Left ventricle myocardium superior (tissue), 1 donor: ENCODE results near the gene METTL5. TPM values are rescaled to one million over a fixed set of nuclear protein-coding genes. Genes with fewer than 3 reads are reported as not detected.
A peak's percentile ranks its signal among the peaks of the same experiment; 100 is the strongest.

ENCODE experiments used
- ATAC-seq: fragments of 200-7000 bp; cut with Tn5 transposase; one replicate; pipeline ENCODE4 v1.9.1; 2020; ENCODE audit warnings: mild to moderate bottlenecking, moderate library complexity
- DNase-seq: peaks from one replicate; pipeline ENCODE4 v3.0.0-alpha.2; 2020
- intact Hi-C: fragments of 100-400 bp; cut with micrococcal nuclease; formaldehyde crosslinking; loops from one replicate; pipeline ENCODE4 v1.11.0; 2022
- total RNA-seq: library from RNA; stranded (reverse); fragmentation: NEBNext Ultra II Directional; extraction: Animal tissue kit (Norgen Biotek cat#: 25700); gene quantifications from one replicate; pipeline ENCODE4 v1.2.1, GENCODE V29; 2021
- donor health status: DM: no; HTN: yes; CAD: no; lungs with severe emphysema.

The METTL5 gene
- total RNA-seq, 1 donor from 2014 or later: 67.8 TPM

DNA sequence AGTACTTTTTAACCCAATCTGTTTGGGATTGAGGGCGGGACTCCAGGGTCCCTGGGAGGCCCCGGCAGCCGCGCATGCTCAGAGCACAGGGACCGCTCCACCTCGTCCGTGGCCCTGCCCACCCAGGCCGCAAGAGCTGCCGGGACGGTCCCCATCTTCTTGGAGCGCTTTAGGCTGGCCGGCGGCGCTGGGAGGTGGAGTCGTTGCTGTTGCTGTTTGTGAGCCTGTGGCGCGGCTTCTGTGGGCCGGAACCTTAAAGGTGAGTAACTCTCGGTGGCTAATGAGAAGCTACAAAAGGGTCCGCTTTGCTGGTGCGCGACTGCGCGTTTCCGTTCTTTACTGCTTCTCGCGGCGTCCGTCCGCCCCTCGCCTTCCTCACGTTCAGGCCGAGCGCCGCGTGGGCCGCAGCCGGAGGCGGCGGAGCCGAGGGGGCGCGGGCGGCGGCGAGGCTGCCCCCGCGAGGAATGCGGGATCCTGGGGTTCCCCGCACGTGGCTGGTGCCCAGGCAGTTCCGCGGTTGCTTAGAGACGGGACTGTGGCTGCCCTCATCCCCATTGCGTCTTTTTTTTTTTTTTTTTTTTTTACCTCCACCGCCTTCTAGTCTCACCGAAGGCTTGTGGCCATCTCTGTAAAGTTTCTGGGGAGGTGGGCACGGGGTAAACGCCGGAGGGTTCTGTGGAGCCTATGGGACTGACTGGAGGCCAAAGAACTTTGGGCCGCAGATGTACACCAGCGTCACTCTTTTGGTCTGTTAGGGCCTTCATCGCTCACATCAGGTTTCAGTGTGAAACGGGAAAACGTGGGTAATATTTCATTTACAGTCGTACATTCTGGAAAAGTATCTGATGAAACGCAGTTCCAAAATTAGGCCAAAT, 25.8 kb downstream of the METTL5 start, which contains the start of gene SSB:
SSB (plus strand) TSS at position 154 of the 875 bp plus-strand sequence. CDS start 2,090 bp downstream, outside the sequence.
- ATAC-seq (peak; percentile 100), DNase-seq (peak; percentile 96)
- intact Hi-C loops: no loop called here

DNA sequence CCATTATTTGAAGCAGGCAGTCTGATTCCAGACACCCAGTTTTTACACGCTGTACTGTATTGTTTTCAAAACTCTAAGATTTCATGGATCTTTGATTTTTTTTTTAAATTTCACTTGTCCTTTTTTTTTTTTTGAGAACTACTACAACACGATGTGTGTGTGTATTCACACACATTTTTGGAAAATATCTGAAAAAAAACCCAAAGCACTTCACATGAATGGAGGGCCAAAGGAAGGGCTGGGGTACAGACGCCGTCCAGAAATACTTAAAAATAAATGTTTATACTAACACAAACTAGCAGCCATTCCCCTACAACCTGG, 26.3 kb downstream of the METTL5 start:
- no peak for ATAC-seq
- intact Hi-C loops: no loop called here

DNA sequence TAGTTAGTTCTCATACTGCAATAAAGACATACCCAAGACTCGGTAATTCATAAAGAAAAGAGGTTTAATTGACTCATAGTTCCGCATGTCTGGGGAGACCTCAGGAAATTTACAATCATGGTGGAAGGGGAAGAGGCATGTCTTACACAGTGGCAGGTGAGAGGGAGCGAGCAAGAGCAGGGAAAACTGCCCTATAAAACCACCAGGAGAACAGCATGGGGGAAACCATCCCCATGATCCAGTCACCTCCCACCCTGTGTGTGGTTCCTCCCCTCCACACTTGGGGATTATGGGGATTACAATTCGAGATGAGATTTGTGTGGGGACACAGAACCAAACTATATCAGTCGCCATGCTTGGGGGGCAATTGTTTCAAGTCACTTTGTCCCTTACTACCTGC, 27.1 kb downstream of the METTL5 start:
- no peak for DNase-seq
- intact Hi-C loops: no loop called here
- no peak for ATAC-seq

More for the DNA sequence above, 26.3 kb downstream of the METTL5 start:
- no peak for DNase-seq

DNA sequence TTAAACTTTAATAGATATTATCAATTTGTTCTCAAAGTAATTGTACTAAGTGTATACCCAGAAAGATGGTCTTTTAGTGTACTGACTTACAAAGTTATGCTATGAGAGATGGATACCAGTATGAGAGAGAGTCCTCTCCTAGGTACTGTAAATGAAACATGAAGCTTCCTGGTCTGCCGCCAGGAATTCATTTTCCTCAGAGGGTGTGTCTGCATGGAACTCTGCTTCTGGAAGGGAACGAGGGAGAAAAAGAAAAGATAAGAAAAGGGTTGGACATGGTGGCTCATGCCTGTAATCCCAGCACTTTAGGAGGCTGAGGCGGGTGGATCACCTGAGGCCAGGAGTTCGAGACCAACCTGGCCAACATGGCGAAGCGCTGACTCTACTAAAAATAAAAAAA, 28.3 kb downstream of the METTL5 start:
- no peak for ATAC-seq

DNA sequence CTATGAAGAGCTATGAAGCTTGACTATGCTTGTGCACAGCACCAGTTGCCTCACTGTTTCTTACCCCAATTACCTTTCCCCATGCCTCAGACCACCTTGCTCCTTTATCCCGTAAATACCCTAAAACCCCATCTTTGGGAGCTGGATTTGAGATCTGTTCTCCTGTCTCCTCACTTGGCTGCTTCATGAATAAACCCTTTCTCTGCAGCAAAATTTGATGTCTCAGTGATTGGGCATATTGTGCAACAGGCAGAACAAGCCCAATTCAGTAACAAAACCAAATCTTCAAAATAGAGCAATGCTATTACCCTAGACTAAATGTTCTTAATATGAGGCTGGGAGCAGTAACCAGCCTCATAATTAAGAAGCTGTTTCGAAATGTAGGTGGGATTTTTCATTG, 29.5 kb downstream of the METTL5 start:
- DNase-seq (no peak), ATAC-seq (no peak)
- intact Hi-C loops: no loop called here

More for the DNA sequence above, 28.3 kb downstream of the METTL5 start:
- intact Hi-C loops: no loop called here
- no peak for DNase-seq

DNA sequence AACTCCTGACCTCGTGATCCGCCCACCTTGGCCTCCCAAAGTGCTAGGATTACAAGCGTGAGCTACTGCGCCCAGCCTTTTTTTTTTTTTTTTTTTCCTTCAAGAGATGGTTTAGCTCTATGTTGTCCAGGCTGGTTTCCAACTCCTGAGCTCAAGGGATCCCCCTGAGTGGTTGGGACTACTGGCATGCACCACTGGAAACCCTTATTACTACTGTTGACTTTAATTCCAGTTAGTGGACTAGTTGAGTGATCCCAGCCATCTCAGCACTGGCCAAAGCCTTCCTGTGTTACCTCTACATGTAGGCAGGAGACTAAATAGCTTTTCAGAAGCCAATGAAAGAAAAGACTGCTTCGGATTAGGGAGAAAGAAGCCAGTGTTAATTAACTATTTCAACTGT, 34.1 kb downstream of the METTL5 start:
- intact Hi-C loops: no loop called here
- DNase-seq (no peak), ATAC-seq (no peak)

DNA sequence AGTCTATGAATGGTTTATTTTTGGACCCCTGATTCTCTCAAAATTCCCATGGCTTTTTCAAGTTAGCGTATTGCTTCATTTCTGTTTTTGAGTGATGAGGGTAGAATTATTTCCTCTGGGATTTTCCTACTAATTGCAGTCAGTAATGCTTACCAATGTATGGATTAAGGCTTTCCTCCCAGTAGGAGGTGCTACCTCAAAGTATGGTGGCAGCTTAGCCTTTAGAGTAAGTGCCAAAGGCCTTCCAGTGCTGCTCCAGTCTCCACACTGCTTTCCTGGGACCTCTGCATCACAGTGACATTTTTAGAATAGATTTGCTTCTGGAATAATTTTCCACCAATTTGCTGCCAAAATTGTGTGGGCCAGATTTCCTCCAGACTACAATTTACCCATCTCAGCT, 42.2 kb downstream of the METTL5 start:
- ATAC-seq (no peak), DNase-seq (no peak)
- intact Hi-C loops: no loop called here

DNA sequence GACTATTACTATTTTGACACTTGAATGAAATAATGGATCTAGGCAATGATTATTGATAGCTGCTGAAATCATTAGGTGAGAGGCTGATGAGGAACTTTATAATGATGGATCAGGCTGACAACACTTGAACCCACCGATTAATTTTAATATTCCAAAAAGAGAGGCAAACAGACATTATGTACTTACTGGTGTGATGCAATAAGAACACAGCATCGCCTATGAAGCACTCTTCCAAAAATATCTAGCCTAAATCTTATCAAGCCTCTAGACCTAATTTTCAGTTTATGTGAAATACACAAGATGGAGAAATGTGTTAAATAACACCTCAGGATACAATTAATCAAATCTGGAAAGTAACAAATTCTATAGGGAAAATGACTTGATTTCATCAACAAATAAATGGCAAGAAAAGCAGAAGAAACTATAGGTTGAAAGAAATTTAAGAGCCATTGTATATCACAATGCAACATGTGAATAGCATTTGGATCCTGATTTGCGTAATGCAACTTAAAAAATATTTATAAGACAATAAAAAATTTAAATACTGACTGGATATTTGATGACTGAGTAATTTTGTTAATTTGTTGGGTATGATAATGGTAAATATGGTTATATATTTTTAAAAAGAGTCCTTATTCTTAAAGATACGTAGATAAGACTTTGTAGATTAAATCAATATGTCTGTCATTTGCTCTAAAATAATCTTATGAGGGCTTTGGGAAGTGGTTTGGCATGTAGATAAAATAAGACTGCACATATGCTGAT, 43.3 kb downstream of the METTL5 start:
- DNase-seq: no peak
- ATAC-seq: no peak
- intact Hi-C loops: no loop called here

DNA sequence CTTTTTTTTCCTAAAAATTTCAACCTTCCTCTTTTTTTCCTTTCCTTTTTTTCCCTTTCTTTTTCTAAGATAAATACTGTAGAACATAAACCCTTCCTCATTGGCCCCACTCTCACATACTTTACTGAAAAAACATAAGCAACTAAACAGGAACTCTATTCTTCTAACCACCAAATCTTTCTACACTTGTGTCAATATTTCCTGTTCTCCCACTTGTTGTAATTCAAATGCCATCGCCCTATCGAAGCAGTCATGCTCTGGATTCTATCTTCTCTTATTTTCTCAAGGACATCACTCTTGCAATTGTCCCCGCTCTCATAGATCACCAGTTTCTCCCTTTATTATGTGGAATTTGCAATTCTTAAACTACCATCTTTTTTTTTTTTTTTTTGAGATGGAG, 46.3 kb downstream of the METTL5 start:
- intact Hi-C loops: no loop called here
- DNase-seq (no peak), ATAC-seq (no peak)

DNA sequence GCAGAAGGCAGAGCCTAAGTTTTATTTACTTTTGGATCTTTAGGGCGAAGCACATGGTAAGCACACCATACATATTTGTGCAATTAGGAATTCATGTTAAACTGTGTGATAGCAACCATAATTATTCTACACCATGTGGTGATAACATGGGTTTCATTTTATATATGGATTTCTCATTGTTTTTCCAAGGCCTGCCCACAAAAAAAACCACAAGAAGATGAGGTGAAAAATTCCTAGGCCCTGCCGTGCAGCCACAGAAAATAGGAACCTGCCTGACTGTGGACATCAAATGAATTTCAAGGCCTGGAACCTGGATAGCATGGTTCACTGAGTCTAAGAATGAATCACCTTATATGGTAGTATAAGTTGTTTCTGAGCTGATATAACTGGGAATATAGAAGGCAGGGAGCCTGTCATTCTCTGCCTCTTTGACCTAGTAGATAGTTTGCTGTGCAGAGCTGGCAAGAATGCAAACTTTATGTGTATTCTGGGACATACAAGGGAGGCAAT, 48.4 kb downstream of the METTL5 start:
- intact Hi-C loops: no loop called here
- ATAC-seq (no peak), DNase-seq (no peak)

DNA sequence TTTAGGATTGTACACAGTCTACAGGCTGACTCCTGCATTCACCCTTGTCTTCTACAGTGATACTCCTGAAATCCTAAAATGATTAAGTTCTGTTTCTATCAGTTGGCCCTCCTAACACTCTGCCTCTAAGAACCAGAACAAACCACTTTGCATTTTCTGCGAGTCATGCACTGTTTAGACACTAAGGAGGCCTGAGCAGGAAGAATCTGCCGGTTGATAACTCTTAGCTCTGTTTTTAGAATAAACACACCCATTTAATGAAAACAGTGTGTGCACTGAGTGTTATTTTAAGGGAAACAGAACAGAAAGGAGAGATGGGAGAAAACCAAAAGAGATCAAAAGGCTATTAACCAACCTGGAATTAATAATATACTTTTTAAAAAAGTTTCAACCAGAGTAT, 48.9 kb downstream of the METTL5 start:
- ATAC-seq (no peak), DNase-seq (no peak)
- intact Hi-C loops: no loop called here

DNA sequence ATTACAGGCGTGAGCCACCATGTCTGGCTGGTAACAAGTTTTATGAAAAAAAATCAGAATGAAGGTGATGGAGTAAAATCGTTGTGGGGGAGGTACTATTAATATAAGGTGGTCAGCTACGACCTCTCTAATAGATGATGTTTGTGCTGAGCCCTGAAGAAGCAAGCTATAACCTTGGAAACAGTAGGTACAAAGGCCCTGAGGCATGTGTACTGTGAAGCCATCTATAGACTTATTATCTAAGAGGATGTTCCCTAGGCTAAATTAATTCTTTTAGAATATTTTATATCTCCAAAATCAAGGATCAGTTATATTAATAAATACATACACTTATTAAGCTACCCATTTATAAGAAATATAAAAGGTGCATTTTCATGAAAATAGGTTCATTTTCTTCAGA, 49.4 kb downstream of the METTL5 start:
- intact Hi-C loops: no loop called here
- ATAC-seq (no peak), DNase-seq (no peak)

DNA sequence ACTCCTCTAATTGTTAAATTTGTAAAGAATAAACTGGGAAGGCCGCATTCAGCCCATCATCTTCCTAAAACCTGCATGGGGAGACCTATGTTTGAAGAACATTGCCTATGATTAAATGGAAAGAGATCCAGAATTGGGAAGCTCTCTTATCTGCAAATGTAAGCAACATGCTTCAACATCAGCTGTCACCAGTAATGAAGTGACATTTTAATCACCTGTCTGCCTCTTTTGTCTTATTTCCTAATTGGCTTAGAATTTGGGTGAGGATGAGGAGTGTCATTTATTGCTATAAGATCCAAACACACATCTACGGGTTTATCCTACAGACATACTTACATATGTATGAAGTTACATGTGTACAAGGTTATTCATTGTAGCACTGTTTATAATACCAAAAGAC, 52.1 kb downstream of the METTL5 start:
- ATAC-seq (no peak), DNase-seq (no peak)
- intact Hi-C loops: no loop called here

DNA sequence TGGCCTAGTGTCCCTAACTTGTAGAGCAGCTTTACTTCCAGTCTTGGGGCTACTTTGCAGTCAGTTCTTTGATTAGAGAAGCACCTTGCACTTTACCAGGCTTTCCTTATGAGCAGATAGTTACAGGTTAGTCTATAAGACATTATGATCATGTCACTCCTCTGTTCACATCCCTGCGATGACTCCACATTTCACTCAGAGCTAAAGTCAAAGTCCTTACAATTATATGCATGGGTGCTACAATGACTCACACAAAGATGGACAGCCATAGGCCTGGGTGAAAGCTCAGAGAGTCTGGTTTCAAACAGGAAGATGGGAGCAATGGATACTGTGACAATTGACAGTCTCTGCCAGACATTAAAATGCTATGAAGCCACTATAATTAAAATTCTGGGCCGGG, 53.1 kb downstream of the METTL5 start:
- ATAC-seq: no peak
- intact Hi-C loops: no loop called here
- no peak for DNase-seq

DNA sequence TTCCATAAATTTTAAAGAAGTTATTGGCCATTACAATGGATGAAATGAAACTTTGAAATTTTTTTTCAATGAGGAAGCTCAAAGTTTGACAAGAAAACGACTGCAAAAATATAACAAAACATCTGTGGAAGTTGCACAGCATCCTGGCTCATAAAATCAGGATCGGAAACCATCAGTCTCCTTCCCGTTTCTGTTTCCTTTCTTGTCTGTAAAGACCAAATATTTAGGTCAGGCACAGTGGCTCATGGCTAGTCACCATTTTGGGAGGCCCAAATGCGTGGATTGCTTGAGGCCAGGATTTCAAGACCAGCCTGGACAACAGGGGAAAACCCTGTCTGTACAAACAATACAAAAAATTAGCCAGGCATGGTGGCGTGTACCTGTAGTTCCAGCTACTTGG, 53.7 kb downstream of the METTL5 start:
- ATAC-seq: no peak
- intact Hi-C loops: no loop called here
- DNase-seq: no peak

DNA sequence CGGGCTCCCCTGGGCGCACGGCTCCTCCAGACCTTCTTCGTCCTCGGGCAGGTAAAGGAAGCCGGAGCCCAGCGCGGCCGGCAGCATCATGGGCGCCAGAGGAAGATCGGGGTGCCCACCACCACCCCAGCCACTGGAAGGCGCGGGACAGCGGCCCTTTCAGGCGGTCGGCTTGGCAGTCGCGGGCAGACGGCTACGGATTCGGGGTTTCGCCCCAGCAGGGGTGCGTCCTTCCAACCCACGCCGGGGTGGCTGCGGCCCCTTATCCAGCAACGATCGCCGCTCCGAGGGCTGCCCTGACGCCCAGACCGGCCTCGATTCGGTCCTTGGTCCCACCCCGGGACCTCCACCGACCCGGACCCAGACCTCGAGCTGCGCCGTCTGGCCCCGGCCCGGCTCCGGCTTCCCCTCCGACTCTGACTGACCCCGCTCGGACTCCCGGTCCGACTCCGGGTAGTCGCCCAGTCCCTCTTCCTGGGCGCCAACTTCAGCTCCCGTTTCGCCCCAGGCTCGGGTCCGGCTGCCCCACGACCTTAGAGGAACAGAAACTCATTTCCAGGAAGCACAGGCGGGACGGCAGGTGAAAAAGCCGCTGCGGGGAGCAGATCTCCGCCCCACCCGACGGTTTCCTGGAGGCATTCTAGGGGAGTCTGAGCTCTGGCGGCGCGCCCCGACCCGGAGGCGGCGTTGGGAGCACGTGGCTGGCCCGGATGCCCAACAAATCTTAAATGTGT, 56.3 kb downstream of the METTL5 start:
- DNase-seq: peak; percentile 46
- ATAC-seq: peak; percentile 25
- intact Hi-C loops: no loop called here

DNA sequence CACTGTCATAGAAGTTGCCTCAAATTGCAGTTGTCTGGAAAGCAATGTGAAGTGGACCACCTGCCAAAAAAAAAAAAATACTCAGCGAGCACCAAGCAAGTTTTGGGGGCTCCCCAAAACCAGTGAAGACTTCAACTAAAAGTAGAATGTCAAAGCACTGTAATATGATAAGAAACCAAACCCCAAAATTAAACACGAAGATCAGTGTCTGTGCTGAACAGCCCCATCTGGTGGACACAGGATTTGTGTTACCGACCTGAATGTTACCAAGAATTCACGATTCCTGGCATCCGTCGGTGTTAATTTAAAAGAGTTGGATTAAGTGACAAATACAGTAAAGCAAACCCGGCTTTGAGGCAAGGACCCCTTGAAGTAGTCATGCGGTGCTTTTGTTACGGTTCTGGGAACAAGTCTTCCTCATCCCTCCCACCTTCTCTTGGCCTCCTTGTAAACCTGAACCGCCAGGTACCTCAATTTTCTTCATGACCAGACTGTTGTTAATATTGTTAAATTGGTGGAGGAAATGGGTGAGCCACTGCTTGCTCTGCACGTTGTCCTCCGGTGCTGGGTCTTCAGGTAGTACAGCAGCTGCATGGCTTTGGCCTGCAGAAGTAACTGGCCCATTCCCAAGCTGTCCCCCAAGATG, 57.3 kb downstream of the METTL5 start:
- intact Hi-C loops: no loop called here
- no peak for DNase-seq
- ATAC-seq: peak; percentile 45

DNA sequence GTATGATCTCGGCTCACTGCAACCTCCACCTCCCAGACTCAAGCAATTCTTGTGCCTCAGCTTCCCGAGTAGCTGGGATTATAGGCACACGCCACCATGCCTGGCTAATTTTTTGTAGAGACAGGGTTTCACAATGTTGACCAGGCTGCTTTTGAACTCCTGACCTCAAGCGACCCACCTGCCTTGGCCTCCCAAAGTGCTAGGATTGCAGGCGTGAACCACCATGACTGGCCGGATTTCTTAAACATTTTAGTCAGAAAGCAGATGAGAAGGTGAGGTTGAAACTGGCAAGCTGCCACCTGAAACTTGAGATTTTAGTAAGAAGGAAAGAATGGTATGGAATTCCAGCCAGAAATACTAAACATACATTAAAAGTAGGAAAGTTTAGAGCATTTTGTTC, 59.2 kb downstream of the METTL5 start:
- DNase-seq (no peak), ATAC-seq (no peak)
- intact Hi-C loops: no loop called here

DNA sequence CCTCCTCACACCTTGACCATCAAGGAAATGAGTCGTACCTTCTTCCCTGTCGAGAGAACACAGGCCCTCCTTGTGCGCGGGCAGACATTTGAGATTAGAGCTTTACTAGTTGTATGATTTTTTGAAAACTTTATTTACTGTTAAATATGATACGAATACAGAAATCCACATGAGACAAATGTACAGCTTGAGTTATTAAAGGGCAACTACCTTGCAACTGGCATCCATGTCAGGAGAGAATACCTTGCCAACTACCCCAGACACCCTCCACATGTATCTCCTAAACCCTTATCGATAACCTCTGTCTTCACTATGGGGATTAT, 62.8 kb downstream of the METTL5 start:
- DNase-seq (no peak), ATAC-seq (no peak)
- intact Hi-C loops: no loop called here
